Pancreas (tissue), 10 donors: ENCODE results near the gene CALCB. TPM values are rescaled to one million over a fixed set of nuclear protein-coding genes. Genes with fewer than 3 reads are reported as not detected.

ENCODE experiments used
- ATAC-seq, 4 donors: fragments of 200-7000 bp; cut with Tn5 transposase; one replicate each; pipeline versions ENCODE4 v1.8.0 to v1.9.1; 2020; ENCODE audit warnings: mild to moderate bottlenecking in 4 of 4, moderate library complexity in 4 of 4
- DNase-seq, 6 donors: peaks; one replicate each; pipeline ENCODE4 v3.0.0-alpha.2; 2020
- FAIRE-seq: peaks from 2 replicates; lab custom pipeline; 2012; peaks lifted over from hg19 to GRCh38; lab: Jason Lieb, UNC
- H3K27ac ChIP-seq, 4 donors: fragments of 200-600 bp; sonication (generic); 1 replicate in 3 of 4; 2 replicates in 1 of 4; pipeline versions ENCODE4 v1.5.0 to v1.8.0; 2020
- H3K27me3 ChIP-seq, 4 donors: fragments of 200-600 bp; one replicate each; pipeline ENCODE4 v1.8.0; 2021
- H3K36me3 ChIP-seq, 3 donors: fragments of 200-600 bp; sonication (generic) in 1 of 3; one replicate each; pipeline versions ENCODE4 v1.5.0 to v1.8.0; 2020 to 2021
- H3K4me1 ChIP-seq, 3 donors: fragments of 200-600 bp; one replicate each; pipeline ENCODE4 v1.8.0; 2021
- H3K4me3 ChIP-seq, 4 donors: fragments of 200-600 bp; sonication (generic) in 2 of 4; one replicate each; pipeline versions ENCODE4 v1.5.0 to v1.8.0; 2020 to 2021
- H3K9me3 ChIP-seq, 4 donors: fragments of 200-600 bp; one replicate each; pipeline ENCODE4 v1.8.0; 2021
- WGBS, 2 donors: extraction: QIAGEN DNeasy Blood & Tissue Kit; methylation state at CpG; one replicate each; pipeline ENCODE4 v1.1.7; 2013; 5-methylcytosine and 5-hydroxymethylcytosine counted together
- intact Hi-C, 3 donors: fragments of 100-400 bp; cut with DNase I; formaldehyde crosslinking; loops; one replicate each; pipeline versions ENCODE4 v1.11.1 to v1.14.2; 2022
- polyA plus RNA-seq, 2 donors: library from polyadenylated mRNA; stranded (reverse); fragments of 200-250 nt; gene quantifications; one replicate each; pipeline ENCODE4 v1.2.3, GENCODE V29; 2013
- total RNA-seq, 6 donors: library from RNA; stranded (reverse); fragmentation: NEBNext Ultra II Directional in 4 of 6; extraction: Animal tissue kit (Norgen Biotek cat#: 25700) in 4 of 6; gene quantifications; one replicate each; pipeline versions ENCODE4 v1.2.1 to v1.2.4, GENCODE V29; 2021 to 2023
- TF ChIP-seq, protein P1 (sequence below), 4 donors: fragments of 200-600 bp; sonication (generic) in 3 of 4; IDR thresholded peaks; one replicate each; pipeline versions ENCODE4 v1.5.0 to v1.8.0; 2021; ENCODE audit warnings: antibody characterized with exemption in 4 of 4
- donor health status: healthy with polysubstance abuse.
- donor health status: DM: no; HTN: no; CAD: no; lungs with moderate emphysema.
- donor health status: DM: no; HTN: no; CAD: no.
- donor health status: control.
- donor health status: control.
- donor health status: Bipolar disorder and iron deficiency.
- donor health status: DM: yes; HTN: yes; CAD: no.
- donor health status: DM: no; HTN: no; CAD: no.
- donor health status: DM: no; HTN: no; CAD: no.
- donor health status: DM: yes; HTN: yes; CAD: no.

Gene CALCB
- total and polyA plus RNA-seq, 8 donors = 0.83 to 2.6 (median 1.2) TPM

DNA sequence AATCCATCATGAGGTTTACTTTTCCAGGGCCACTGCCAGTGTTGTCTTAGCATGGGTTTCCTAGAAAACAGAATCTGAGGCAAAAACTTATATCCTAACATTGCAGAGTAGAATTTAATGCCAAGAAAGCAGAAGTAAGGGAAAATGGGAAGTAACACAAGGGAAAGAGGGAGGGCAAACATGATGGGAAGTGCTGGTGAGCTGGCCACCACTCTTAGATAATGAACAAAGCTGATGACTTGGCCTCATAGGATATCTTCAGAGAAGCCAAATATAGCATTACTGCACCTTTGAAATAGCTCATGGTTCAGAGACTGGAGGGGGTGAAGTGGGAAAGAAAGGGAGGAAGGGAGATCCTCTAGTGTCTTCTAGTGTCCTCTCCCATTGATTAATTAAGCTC is 24.8 kb upstream of the CALCB start:
- ATAC-seq = peak in 1 of 4 donors; percentile 20
- Histone ChIP-seq H3K36me3 (no peaks in the 10 kb centered on the region), H3K9me3 (no peaks in the 10 kb centered on the region), H3K4me3 (no peak overlapping the region), H3K27ac (no peak overlapping the region), H3K4me1 (no peaks in the 10 kb centered on the region), H3K27me3 (no peaks in the 10 kb centered on the region)
- no peak for DNase-seq
- intact Hi-C loops = no loop called here
- FAIRE-seq = no peak
- TF ChIP-seq, protein P1, sequence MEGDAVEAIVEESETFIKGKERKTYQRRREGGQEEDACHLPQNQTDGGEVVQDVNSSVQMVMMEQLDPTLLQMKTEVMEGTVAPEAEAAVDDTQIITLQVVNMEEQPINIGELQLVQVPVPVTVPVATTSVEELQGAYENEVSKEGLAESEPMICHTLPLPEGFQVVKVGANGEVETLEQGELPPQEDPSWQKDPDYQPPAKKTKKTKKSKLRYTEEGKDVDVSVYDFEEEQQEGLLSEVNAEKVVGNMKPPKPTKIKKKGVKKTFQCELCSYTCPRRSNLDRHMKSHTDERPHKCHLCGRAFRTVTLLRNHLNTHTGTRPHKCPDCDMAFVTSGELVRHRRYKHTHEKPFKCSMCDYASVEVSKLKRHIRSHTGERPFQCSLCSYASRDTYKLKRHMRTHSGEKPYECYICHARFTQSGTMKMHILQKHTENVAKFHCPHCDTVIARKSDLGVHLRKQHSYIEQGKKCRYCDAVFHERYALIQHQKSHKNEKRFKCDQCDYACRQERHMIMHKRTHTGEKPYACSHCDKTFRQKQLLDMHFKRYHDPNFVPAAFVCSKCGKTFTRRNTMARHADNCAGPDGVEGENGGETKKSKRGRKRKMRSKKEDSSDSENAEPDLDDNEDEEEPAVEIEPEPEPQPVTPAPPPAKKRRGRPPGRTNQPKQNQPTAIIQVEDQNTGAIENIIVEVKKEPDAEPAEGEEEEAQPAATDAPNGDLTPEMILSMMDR (IDR thresholded peaks at IDR 0.05) = no peak

GRCh38 chr11:15053191-15053685 is 20.2 kb upstream of the CALCB start:
- Histone ChIP-seq H3K36me3 (no peaks in the 10 kb centered on the region), H3K27me3 (no peaks in the 10 kb centered on the region), H3K9me3 (no peaks in the 10 kb centered on the region), H3K4me3 (no peak overlapping the region), H3K4me1 (no peaks in the 10 kb centered on the region), H3K27ac (no peak overlapping the region)
- no peak for DNase-seq
- TF ChIP-seq, protein P1 (IDR thresholded peaks at IDR 0.05) = no peak
- no peak for FAIRE-seq
- intact Hi-C loops = no loop called here
- ATAC-seq = no peak
- WGBS, 2 donors = 70 to 84% methylated on average over 1 of the region's 1 CpG

DNA sequence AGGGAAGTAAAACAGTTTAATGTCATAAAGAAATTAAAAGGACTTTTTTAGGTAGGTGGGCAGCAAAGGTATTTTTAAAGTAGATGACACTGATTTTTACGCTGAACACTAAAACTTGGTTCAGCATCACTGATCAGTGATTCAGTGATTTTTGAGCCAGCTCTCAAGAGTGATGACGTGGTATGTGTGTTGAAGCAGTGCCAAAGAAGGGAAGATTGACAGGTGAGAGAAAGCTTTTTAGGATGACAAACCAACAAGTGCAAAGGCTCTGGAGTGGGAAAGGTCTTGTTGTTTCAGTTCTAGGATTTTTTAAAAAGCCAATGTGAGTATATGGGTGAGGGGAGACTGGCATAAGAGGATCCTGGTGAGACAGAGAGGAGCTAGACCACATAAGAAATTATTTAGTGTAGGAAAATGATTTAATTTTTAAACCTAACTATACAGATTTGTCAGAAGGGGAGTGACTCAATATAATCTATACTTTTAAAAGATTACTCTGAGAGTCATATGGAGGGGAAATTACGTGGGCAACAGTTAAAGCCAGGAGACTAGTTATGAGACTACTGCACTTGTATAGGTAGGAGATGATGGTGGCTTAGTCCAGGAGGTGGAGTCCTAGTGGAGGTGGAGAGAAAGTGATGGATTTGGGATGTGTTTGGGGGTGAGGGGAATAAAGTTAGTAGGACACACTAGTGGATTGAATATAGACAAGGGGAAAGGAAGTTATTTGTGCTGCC is 17.6 kb upstream of the CALCB start:
- WGBS, 2 donors = 71 to 77% methylated on average over 3 of the region's 3 CpGs
- no peak for DNase-seq
- H3K27ac ChIP-seq = no peak overlapping the region
- FAIRE-seq = no peak
- H3K36me3 ChIP-seq = no peaks in the 10 kb centered on the region
- ATAC-seq = no peak
- H3K27me3 ChIP-seq = no peaks in the 10 kb centered on the region
- TF ChIP-seq, protein P1 (IDR thresholded peaks at IDR 0.05) = no peak
- no peaks in the 10 kb centered on the region for H3K4me1 ChIP-seq
- no peaks in the 10 kb centered on the region for H3K9me3 ChIP-seq
- H3K4me3 ChIP-seq = no peak overlapping the region
- intact Hi-C loops = no loop called here

GRCh38 chr11:15057329-15057728 is 16.1 kb upstream of the CALCB start:
- DNase-seq (no peak), ATAC-seq (no peak), FAIRE-seq (no peak)
- Histone ChIP-seq H3K27me3 (no peaks in the 10 kb centered on the region), H3K36me3 (no peaks in the 10 kb centered on the region), H3K4me1 (no peaks in the 10 kb centered on the region), H3K9me3 (no peaks in the 10 kb centered on the region), H3K27ac (no peak overlapping the region), H3K4me3 (no peak overlapping the region)
- TF ChIP-seq, protein P1 (IDR thresholded peaks at IDR 0.05) = no peak
- intact Hi-C loops = no loop called here
- WGBS, 2 donors = 87 to 100% methylated on average over 1 of the region's 1 CpG
